HCEC 1CT (cell line): ENCODE results near the gene FLNC.
A peak's percentile ranks its signal among the peaks of the same experiment; 100 is the strongest.

Experiments
- DNase-seq: peaks from one replicate; pipeline ENCODE4 v3.0.0-alpha.2; 2017

Gene FLNC

DNA sequence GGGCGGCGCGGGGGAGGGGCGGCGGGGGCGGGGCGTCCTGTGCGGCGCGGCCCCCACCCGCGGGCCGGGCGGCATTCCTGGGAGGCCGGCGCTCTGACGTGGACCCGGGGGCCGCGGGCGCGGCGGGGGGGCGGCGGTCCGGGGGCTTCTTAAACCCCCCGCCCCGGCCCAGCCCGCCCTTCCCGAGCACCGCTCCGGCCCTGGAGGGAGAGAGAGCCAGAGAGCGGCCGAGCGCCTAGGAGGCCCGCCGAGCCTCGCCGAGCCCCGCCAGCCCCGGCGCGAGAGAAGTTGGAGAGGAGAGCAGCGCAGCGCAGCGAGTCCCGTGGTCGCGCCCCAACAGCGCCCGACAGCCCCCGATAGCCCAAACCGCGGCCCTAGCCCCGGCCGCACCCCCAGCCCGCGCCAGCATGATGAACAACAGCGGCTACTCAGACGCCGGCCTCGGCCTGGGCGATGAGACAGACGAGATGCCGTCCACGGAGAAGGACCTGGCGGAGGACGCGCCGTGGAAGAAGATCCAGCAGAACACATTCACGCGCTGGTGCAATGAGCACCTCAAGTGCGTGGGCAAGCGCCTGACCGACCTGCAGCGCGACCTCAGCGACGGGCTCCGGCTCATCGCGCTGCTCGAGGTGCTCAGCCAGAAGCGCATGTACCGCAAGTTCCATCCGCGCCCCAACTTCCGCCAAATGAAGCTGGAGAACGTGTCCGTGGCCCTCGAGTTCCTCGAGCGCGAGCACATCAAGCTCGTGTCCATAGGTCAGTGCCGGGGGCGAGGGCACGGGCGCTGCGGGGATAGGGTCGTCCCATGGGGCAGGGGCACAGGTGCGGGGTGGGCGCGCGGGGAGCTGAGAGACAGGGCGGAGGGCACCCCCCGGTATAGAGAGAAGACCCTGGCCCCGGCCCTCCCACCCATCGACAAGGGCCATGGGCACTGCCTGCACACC, at the start of gene FLNC:
Gene FLNC (plus strand): TSS at position 176 of the 947 bp plus-strand sequence. CDS start 232 bp downstream, at position 408.
- peak; percentile 59 for DNase-seq

DNA sequence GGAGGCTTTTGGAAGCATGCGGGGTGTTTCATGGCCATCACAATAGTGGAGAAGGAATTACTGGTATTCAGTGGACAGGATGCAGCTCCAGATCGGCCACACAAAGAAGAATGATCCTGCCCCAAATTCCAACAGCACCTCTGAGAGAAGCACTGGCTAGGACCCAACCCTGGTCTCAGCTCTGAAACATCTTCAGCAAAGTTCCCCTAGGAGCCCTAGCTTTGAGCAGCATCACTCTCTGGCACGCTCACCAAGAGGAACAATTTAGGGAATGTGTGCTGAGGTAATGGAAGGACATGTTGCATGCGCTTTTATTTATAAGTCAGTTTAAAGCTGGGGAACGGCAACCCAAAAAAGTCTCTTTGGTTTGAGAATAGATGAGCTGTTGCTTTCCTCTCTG, 49.1 kb upstream of the FLNC start:
- peak; percentile 46 for DNase-seq

- no peak for DNase-seq
These were observed 48.4 kb upstream of the FLNC start for GRCh38 chr7:128781851-128782250.

GRCh38 chr7:128783143-128783861, 46.9 kb upstream of the FLNC start:
- DNase-seq: peak; percentile 75

DNA sequence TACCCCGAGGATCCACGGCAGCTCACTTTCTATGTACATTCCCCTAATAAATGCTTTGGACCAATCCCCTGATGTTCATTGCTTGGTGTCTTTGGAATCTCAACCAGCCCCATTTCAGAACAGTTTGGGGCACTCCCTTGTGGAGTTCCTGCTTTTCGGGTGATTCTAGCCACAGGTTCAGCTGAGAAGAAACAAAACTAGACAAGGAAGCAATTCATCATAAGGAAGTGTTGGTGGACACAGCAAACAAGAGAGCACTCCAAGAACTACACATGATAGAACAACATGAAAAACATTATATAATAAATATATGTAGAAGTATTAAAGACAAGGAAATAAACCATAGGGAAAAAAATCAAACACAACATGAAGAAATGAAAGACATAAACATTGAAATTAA, 44.5 kb upstream of the FLNC start:
- no peak for DNase-seq

- DNase-seq: no peak
These were observed 41.5 kb upstream of the FLNC start for GRCh38 chr7:128788446-128789412.

- no peak for DNase-seq
These were observed 39.7 kb upstream of the FLNC start for GRCh38 chr7:128790315-128791041.

DNA sequence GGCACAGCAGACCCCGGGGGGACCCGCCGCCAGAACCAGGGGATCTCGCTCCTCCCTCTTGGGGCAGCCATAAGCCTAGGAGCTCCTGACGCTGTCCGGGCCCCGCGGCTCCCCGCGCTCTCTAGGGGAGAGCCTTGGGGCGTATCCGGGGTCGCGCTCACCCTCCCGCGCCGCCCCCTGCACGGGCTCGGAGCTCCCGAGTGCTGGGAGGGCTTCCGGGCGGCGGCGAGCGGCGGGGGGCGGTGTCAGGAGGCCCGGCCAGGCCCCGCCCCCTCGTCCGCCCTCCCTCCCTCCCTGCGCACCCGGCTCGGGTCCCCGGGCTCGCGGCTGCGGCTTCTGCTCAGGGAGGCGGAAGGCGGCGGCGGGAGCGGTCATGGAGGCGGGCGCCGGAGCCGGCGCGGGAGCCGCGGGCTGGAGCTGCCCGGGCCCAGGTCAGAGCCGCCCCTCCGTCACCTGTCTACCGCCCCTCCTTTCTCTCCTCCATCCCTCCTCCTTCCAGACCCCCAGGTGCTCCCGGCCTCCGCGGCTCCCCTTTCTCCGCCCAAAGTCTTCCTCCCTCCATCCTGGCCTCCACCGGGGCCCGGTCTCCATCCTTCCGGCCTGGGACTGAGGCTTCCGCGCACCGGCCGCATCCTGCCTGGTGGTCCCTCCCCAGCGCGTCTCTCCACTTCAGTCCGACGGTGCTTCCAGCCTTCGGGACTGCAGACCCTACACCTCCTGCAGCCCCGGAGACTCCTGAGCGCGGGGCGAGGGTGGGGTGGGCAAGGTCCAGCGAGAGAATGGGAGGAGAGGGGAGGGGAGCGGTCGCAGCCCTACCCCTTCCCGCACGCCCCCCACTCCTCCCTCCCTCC, 38.9 kb upstream of the FLNC start, which contains the start of gene CCDC136:
Gene CCDC136 (plus strand): TSS at position 848 of the 851 bp plus-strand sequence. CDS start 444 bp downstream, outside the sequence.
- peak; percentile 47 for DNase-seq

- no peak for DNase-seq
These were observed 38.3 kb upstream of the FLNC start for GRCh38 chr7:128791972-128792327.

DNA sequence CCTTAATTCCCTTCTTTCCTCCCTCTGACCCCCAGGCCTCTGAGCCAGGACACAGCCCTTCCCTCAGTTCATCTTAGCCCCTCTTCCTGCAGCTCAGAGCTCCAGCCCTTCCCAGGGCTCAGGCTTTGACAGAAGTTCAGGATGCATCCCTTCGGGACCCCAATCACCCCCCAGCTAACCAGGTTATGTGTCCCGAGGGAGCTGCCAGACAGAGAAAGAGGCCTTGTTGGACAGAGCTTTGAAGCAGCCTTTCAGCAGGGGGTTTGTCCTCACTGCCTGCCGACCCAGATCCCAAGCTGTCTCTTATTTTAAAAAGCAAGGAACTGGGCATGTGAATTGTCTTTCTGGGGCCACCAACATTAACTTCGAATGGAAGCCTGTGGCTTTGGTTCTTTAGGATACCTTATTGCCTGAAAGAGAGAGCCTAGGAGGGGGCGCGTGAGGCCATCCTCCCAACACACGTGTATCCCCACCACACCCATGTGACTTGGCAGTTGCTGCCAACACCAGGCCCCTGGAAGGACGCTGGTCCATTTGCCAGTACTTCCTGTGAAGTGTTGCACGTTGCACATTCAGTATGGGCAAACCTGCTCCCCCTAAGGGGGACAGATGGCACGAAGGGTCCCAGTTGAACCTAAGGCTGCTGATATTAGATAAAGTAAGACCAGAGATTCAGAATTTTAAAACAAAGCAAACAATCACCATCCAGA, 37.6 kb upstream of the FLNC start:
- DNase-seq: no peak

- DNase-seq: no peak
These were observed 37.0 kb upstream of the FLNC start for GRCh38 chr7:128793181-128793547.

- DNase-seq: no peak
These were observed 36.2 kb upstream of the FLNC start for GRCh38 chr7:128794020-128794419.

DNA sequence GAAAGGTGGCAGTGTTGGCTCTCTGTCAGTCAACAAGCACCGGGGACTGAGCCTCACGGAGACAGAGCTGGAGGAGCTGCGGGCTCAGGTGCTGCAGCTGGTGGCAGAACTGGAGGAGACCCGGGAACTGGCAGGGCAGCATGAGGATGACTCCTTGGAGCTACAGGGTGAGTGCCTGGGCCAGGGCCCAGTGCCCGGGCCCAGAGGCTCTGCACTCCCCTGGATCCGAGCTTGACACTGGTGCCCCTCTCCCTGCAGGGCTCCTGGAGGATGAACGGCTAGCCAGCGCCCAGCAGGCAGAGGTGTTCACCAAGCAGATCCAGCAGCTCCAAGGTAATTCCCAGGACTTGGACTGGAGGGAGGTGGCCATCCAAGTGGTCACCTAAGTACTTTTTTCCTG, 35.8 kb upstream of the FLNC start:
- no peak for DNase-seq

DNA sequence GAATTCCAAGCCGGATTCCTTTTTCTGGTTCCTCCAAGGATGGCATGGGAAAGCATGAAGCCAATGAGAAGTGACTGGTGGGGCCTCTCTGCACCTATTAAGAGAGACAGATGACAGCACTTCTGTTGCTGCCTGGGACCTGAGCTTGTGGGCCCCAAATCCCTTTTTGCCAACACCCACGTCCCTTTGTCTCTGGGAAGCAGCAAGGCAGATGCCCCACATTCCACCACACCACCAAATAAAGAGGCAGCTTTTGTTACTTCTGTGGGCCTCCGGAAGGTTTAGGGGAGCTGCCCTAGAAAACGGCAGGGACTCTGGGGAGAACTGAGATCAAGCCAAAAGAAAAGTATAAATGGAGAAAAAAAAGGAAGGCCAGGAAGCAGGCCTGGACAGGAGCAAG, 35.1 kb upstream of the FLNC start:
- no peak for DNase-seq

DNA sequence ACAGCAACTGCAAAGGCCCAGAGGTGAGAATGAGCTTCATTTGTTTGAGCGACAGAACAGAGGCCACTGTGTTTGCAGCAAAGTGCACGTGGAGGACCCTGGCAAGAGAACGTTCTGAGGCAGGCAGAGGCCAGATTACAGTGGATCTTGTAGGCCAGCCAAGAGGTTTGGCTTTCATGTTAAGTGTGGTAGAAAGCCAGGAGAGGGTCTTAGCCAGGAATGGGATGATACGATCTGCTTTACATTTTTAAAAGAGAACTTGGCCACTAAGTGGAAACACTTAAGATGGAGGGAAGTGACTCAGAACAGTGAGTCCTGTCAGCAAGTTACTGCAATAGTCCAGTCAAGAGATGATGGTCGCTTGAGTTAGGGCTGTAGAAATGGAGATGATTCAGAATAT, 33.9 kb upstream of the FLNC start:
- peak; percentile 34 for DNase-seq

DNA sequence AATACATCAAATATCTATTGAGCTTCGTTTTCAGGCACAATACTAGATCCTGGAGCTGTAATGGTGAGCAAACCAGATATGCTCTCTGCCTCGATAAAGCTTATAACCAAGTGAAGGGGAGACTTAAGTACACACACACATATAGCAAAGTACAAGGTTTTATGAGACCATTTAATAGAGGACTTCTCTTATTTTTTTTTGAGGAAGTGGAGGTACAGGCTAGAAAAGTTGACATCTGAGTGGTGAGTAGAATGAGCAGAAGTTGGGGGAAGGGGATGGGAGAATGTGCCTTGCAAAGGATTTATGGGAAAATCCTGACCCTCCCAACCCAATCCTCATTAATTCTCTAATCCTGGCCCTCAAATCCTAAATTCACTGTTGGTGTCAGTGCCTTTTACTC, 30.8 kb upstream of the FLNC start:
- DNase-seq: no peak

DNA sequence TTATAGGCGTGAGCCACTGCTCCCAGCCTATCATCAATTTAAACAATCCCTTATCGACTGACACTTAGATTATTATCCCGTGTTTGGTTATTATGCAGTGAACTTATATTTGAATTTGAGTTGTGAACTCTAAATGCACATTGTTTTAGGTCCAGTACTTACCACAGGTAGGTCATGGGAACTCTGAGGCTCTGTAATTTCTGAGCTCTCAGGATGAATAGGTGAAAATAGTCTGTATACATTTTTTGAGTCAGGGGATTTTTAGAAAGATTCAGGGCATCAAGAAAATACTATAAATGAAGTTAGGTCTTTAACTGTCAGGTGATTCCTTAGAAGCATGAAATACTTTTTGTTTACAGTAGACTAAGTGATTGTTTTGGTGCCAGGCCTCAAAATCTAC, 29.6 kb upstream of the FLNC start:
- DNase-seq: no peak

GRCh38 chr7:128801003-128801402, 29.2 kb upstream of the FLNC start:
- DNase-seq: no peak

GRCh38 chr7:128801667-128802418, 28.4 kb upstream of the FLNC start:
- no peak for DNase-seq

DNA sequence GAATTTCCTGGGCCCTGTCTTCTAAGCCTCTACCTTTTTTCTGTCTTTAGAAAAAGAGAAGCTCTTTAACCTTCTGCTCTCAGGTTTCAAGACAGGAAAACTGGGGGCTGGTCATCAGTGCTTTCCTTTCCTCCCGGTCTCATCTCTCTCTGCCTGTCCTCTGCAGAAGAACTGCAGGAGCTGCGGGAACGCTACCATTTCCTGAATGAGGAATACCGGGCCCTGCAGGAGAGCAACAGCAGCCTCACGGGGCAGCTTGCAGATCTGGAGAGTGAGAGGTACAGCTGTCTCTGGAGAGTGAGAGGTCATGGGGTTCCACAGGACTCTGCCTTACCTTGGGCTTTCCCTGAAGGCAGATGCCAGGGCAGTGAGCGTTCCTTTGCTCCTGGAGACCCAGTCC, 25.7 kb upstream of the FLNC start:
- no peak for DNase-seq
